Colonic mucosa (tissue), 4 donors: ENCODE data around the gene DNAH10. TPM values are rescaled to one million over a fixed set of nuclear protein-coding genes. Genes with fewer than 3 reads are reported as not detected.

Source experiments
- DNase-seq: peaks from one replicate; pipeline ENCODE4 v3.0.0-alpha.2; 2020
- H3K27ac ChIP-seq: fragments of 200-600 bp; one replicate; pipeline ENCODE4 v1.8.0; 2021
- H3K27me3 ChIP-seq: fragments of 200-600 bp; one replicate; pipeline ENCODE4 v1.8.0; 2021
- H3K36me3 ChIP-seq: fragments of 200-600 bp; one replicate; pipeline ENCODE4 v1.8.0; 2021
- H3K4me1 ChIP-seq: fragments of 200-600 bp; one replicate; pipeline ENCODE4 v1.8.0; 2021; ENCODE audit warnings: mild to moderate bottlenecking
- H3K4me3 ChIP-seq: fragments of 200-600 bp; one replicate; pipeline ENCODE4 v1.8.0; 2021
- H3K9ac ChIP-seq, 2 donors: one replicate each; pipeline ENCODE4 v1.7.0; 2013; ENCODE audit warnings: control low read depth in 2 of 2, low read depth in 2 of 2, low read length in 2 of 2
- H3K9me3 ChIP-seq: fragments of 200-600 bp; one replicate; pipeline ENCODE4 v1.8.0; 2021
- CTCF ChIP-seq: fragments of 200-600 bp; IDR thresholded peaks from one replicate; pipeline ENCODE4 v1.8.0; 2022; ENCODE audit warnings: antibody characterized with exemption, mild to moderate bottlenecking
- intact Hi-C: fragments of 100-400 bp; cut with DNase I; formaldehyde crosslinking; loops from one replicate; pipeline ENCODE4 v1.14.1; 2022
- total RNA-seq, 2 donors: library from RNA; stranded (reverse); fragmentation: NEBNext Ultra II Directional in 1 of 2; extraction: Animal tissue kit (Norgen Biotek cat#: 25700) in 1 of 2; gene quantifications; one replicate each; pipeline ENCODE4 v1.2.1, GENCODE V29; 2021
- donor health status: healthy.
- donor health status: DM: no; HTN: no; CAD: no.
- donor health status: DM: no; HTN: no; CAD: no.

Gene DNAH10
- total RNA-seq, 2 donors from 2014 or later, result 0.32 to 0.35 TPM

GRCh38 chr12:123813349-123813748, 51.2 kb downstream of the DNAH10 start:
- no peak for DNase-seq
- Histone ChIP-seq H3K4me1 (no peaks in the 10 kb centered on the region), H3K9ac (no peak overlapping the region), H3K27ac (no peak overlapping the region), H3K9me3 (no peaks in the 10 kb centered on the region), H3K36me3 (no peaks in the 10 kb centered on the region), H3K4me3 (no peak overlapping the region), H3K27me3 (no peaks in the 10 kb centered on the region)
- TF ChIP-seq CTCF, result no peak
- intact Hi-C loops, result no loop called here

GRCh38 chr12:123815968-123816367, 53.9 kb downstream of the DNAH10 start:
- no peaks in the 10 kb centered on the region for H3K9me3 ChIP-seq
- H3K36me3 ChIP-seq, result no peaks in the 10 kb centered on the region
- DNase-seq, result no peak
- H3K27ac ChIP-seq, result no peak overlapping the region
- H3K9ac ChIP-seq, result no peak overlapping the region
- intact Hi-C loops, result no loop called here
- H3K4me1 ChIP-seq, result no peaks in the 10 kb centered on the region
- H3K27me3 ChIP-seq, result no peaks in the 10 kb centered on the region
- no peak for TF ChIP-seq CTCF
- H3K4me3 ChIP-seq, result no peak overlapping the region

GRCh38 chr12:123816896-123817537, 54.9 kb downstream of the DNAH10 start:
- DNase-seq, result no peak
- Histone ChIP-seq H3K4me3 (no peak overlapping the region), H3K4me1 (no peaks in the 10 kb centered on the region), H3K27me3 (no peaks in the 10 kb centered on the region), H3K9ac (no peak overlapping the region), H3K27ac (no peak overlapping the region), H3K9me3 (no peaks in the 10 kb centered on the region), H3K36me3 (no peaks in the 10 kb centered on the region)
- intact Hi-C loops, result no loop called here
- TF ChIP-seq CTCF, result no peak

- no peak for TF ChIP-seq CTCF
- Histone ChIP-seq H3K4me1 (no peaks in the 10 kb centered on the region), H3K9ac (no peak overlapping the region), H3K9me3 (no peaks in the 10 kb centered on the region), H3K27me3 (no peaks in the 10 kb centered on the region), H3K27ac (no peak overlapping the region), H3K36me3 (no peaks in the 10 kb centered on the region), H3K4me3 (no peak overlapping the region)
- no peak for DNase-seq
- intact Hi-C loops, result no loop called here
Observed at GRCh38 chr12:123822804-123823203, 60.7 kb downstream of the DNAH10 start.

GRCh38 chr12:123828120-123828519, 66.0 kb downstream of the DNAH10 start:
- Histone ChIP-seq H3K36me3 (no peaks in the 10 kb centered on the region), H3K4me3 (no peak overlapping the region), H3K27ac (no peak overlapping the region), H3K9me3 (no peaks in the 10 kb centered on the region), H3K4me1 (no peaks in the 10 kb centered on the region), H3K27me3 (no peaks in the 10 kb centered on the region), H3K9ac (no peak overlapping the region)
- intact Hi-C loops, result no loop called here
- no peak for DNase-seq
- no peak for TF ChIP-seq CTCF
